VCaP (cell line): Measurements from ENCODE around the gene SLC38A10.

ENCODE experiments used
- H3K27ac ChIP-seq: fragments of 450-650 bp; 2 replicates; pipeline ENCODE4 v1.5.1; 2017
- TF ChIP-seq, protein P1 (sequence below): fragments of 450-650 bp; conservative IDR thresholded peaks from 2 replicates; pipeline ENCODE4 v1.5.1; 2017; ENCODE audit warnings: mild to moderate bottlenecking, moderate library complexity

Gene SLC38A10

DNA sequence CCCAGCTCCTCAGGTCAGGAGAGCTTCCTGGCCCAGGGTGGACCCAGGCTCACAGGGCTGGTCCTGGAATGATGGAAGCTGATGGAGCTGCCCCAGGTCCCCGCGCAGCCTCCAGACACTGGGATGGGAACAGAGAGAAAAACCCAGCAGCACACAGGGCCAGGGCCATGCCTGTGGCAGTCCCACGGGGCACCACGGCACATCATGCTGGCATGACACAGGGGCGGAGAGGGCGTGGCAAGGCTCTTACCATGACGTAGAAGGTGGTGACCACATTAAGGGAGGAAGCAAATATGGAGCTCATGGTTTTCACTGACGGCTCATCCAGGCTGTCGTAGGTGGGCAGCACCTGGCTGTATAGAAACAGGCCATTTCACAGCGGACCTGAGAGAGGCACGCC is 18.3 kb downstream of the SLC38A10 start:
- H3K27ac ChIP-seq = peak overlapping the region; percentile 49
- TF ChIP-seq, protein P1, sequence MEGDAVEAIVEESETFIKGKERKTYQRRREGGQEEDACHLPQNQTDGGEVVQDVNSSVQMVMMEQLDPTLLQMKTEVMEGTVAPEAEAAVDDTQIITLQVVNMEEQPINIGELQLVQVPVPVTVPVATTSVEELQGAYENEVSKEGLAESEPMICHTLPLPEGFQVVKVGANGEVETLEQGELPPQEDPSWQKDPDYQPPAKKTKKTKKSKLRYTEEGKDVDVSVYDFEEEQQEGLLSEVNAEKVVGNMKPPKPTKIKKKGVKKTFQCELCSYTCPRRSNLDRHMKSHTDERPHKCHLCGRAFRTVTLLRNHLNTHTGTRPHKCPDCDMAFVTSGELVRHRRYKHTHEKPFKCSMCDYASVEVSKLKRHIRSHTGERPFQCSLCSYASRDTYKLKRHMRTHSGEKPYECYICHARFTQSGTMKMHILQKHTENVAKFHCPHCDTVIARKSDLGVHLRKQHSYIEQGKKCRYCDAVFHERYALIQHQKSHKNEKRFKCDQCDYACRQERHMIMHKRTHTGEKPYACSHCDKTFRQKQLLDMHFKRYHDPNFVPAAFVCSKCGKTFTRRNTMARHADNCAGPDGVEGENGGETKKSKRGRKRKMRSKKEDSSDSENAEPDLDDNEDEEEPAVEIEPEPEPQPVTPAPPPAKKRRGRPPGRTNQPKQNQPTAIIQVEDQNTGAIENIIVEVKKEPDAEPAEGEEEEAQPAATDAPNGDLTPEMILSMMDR = no peak

DNA sequence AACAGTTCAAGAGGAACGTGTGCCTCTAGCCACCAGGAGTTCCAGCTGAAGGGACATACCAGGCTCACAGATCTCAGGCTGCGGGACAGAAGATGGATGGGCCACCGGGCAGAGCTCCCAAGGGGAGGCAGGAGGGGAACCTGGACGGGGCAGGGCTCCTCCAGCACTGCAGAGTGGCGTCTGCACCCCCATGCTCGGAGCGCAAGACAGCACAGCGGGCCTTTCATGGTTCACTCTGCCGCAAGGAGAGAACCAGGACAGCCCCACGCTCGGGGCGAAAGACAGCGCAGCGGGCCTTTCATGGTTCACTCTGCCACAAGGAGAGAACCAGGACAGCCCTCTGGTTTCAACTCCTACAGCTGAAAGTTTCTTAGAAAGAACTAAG is 20.6 kb downstream of the SLC38A10 start:
- no peak overlapping the region for H3K27ac ChIP-seq
- TF ChIP-seq, protein P1 = no peak

DNA sequence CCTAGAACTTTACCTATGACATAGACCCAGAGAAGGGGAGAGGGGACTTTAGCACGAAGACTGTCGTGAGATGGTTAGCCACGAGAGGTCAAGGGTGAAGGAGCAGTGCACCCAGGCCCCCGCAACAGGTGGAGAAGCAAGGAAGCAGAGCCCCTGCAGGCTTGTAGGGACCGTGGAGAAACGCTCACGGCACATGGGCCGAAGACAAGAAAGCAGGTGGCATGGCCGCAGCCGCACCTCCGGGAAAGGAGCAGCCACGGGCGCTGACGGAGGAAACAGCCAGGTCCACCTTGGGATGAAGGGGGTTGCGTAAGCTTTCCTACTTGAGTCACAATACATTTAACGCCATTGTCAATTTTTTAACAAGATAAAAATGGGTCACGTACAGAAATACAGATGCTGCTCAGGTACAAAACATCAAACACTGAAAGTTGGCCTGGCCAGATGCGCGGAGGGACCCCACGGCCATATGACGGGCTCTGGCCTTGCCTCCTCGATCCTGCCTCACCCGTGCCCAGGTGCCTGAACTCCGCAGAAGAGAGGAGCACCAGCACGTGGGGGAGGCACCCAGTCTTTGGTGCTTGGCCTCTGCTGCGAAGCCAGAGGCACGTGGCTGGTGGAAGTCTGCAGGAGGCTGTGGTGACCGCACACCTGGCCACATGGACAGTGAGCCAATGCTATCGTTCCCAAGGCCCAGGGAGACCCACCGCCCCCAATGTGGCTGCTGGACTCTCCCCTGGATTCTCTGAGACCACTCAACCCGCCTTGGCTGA is 21.2 kb downstream of the SLC38A10 start:
- H3K27ac ChIP-seq = peak overlapping the region; percentile 68
- TF ChIP-seq, protein P1 = no peak

DNA sequence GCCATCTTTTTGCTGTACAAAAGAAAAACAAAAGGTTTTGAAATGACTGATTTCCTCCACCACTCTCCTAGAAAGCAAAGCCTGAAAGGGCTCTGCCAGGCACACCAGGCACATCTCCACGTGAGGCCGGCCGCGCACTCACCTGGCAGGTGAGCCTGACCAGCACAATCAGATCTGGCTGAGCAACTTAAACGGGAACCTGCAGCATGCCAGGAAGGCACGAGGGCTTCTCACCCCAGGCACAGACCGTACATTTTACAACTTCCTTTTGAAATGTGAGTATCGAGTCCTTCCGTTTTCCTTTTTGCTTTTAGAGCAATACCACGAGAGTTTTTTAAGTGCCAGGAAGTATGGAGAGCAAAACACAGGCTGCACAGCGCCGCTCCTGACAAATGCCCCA is 22.5 kb downstream of the SLC38A10 start:
- peak overlapping the region; percentile 68 for H3K27ac ChIP-seq

DNA sequence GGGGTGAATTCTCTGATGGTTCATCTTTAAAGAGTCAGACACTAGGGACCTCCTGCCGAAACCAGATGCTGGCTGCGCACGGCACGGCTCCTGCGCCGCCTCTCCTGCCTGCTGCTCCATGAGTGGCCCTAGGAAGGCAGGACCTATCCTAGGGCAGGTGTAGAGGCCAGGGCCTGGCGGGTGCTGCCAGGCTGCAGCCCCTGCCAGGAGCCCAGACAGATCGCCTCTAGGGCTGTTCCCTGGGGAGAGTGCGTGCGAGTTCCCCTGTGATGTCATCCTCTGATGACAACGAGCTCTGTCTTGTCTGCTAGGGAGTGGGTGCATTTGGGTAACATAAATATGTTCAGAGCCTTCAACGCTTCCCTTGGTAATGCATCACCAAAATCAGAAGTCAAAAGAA is 23.9 kb downstream of the SLC38A10 start:
- H3K27ac ChIP-seq = no peak overlapping the region
- TF ChIP-seq, protein P1 = no peak

More for the DNA sequence above, 22.5 kb downstream of the SLC38A10 start:
- TF ChIP-seq, protein P1 = no peak

DNA sequence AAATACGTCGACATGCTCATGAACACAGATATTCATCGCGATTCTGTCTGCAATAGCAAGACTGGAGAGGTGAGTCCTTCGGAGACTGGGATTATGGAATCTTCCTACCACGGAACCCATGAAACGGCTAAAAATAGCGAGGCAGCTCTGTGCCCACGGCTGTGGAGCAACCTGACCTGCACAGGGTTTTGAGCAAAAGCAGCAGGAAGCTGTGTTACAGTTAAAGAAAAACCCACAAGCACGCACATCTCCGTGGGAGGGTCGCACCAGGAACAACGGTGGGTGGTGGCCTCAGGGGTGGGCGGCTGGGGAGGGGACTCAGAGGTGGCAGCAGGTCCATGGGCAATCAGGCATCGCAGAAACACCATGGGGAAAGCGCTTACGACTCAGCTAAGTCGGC is 24.8 kb downstream of the SLC38A10 start:
- TF ChIP-seq, protein P1 = no peak
- no peak overlapping the region for H3K27ac ChIP-seq

DNA sequence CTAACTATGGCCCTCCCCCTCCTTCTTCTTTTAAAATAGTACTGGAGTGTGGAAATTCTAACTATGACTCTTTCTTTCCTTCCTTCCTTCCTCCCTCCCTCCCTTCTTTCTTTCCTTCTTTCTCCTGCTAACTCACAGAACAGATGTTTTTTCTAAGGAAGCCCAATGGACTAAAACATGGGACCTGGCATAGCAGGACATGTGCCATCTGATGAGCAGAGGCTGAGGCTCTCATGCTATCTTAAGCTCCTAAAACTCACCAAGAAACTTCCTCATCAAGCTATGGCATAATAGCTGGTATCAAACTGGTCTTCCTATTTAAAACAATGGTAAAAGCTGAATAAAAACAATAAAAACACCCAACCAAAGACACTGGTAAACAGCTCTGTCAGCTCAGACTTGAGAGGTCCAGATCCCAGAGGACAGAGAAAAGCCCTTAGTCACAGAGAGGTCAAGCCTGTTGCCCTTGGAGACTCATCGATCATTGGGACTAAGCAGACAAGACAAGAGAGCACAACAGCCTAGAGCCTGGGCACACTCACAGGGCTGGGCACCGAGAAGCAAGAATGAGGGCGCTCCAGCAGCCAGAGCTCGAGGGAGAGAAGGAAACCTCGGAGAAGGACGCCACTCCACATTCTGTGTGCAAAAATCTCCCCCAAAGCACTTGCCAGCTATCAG is 27.6 kb downstream of the SLC38A10 start:
- TF ChIP-seq, protein P1 = no peak

More for the DNA sequence above, 27.6 kb downstream of the SLC38A10 start:
- H3K27ac ChIP-seq = no peak overlapping the region
